Activated CD8-positive, alpha-beta T cell treated with anti-CD3 and anti-CD28 coated beads, Interleukin-2, amount 10 ng/mL, durations not matched to agents 7 days and 5 days (primary cell): Measurements from ENCODE around the gene TRIM60. TPM values are rescaled to one million over a fixed set of nuclear protein-coding genes. Genes with fewer than 3 reads are reported as not detected.
"Not testable (repeated sequence)": the region's sequence is repeated elsewhere in the genome, so short reads cannot be mapped to it uniquely, and the experiment has no call there.

ENCODE experiments used
- ATAC-seq: fragments of 150-1000 bp; cut with Tn5 transposase; one replicate; pipeline ENCODE4 v1.10.0; 2021; ENCODE audit warnings: moderate library complexity
- CTCF ChIA-PET: fragments of 350-600 bp; sonication (Branson Sonifier 250); formaldehyde crosslinking; loops from one replicate; lab custom pipeline; 2021; ENCODE audit warnings: antibody characterized with exemption; lab: Charles Lee
- POLR2A ChIA-PET: fragments of 350-600 bp; sonication (Branson Sonifier 250); formaldehyde crosslinking; loops from one replicate; lab custom pipeline; 2021; ENCODE audit warnings: antibody characterized with exemption; lab: Charles Lee
- DNase-seq: peaks from one replicate; pipeline ENCODE4 v3.0.0-alpha.2; 2020
- H3K27ac Mint-ChIP-seq: one replicate; pipeline ENCODE4 v1.8.0; 2021; ENCODE audit warnings: mild to moderate bottlenecking, mixed read lengths
- H3K27me3 Mint-ChIP-seq: one replicate; pipeline ENCODE4 v1.8.0; 2021; ENCODE audit warnings: low read depth, mixed read lengths
- H3K36me3 Mint-ChIP-seq: one replicate; pipeline ENCODE4 v1.8.0; 2021; ENCODE audit warnings: low read depth, mixed read lengths
- H3K4me1 Mint-ChIP-seq: one replicate; pipeline ENCODE4 v1.8.0; 2021; ENCODE audit warnings: low read depth, mixed read lengths
- H3K4me3 Mint-ChIP-seq: one replicate; pipeline ENCODE4 v1.8.0; 2021; ENCODE audit warnings: mild to moderate bottlenecking, mixed read lengths
- H3K9me3 Mint-ChIP-seq: one replicate; pipeline ENCODE4 v1.8.0; 2022; ENCODE audit warnings: mixed read lengths; ENCODE audit not compliant: insufficient read depth
- total RNA-seq, 2 experiments: library from RNA; stranded (reverse); gene quantifications; one replicate each; pipeline ENCODE4 v1.2.3, GENCODE V29; 2021

The TRIM60 gene
- total RNA-seq, 2 experiments from 2014 or later: not detected

GRCh38 chr4:165010487-165010886 is 21.3 kb upstream of the TRIM60 start:
- Mint-ChIP-seq H3K4me1 (peaks cover 14% of the 10 kb centered on the region), H3K27me3 (peaks cover 58% of the 10 kb centered on the region), H3K4me3 (no peak overlapping the region), H3K27ac (no peak overlapping the region), H3K36me3 (no peaks in the 10 kb centered on the region), H3K9me3 (no peaks in the 10 kb centered on the region)
- POLR2A ChIA-PET: no interaction called here
- CTCF ChIA-PET: no interaction called here
- DNase-seq: no peak
- no peak for ATAC-seq

- Mint-ChIP-seq H3K4me1 (peaks cover 14% of the 10 kb centered on the region), H3K36me3 (no peaks in the 10 kb centered on the region), H3K27me3 (peaks cover 57% of the 10 kb centered on the region), H3K9me3 (no peaks in the 10 kb centered on the region), H3K4me3 (no peak overlapping the region), H3K27ac (no peak overlapping the region)
- CTCF ChIA-PET: no interaction called here
- no peak for ATAC-seq
- POLR2A ChIA-PET: no interaction called here
- no peak for DNase-seq
Measured at GRCh38 chr4:165010991-165011390, 20.8 kb upstream of the TRIM60 start.

DNA sequence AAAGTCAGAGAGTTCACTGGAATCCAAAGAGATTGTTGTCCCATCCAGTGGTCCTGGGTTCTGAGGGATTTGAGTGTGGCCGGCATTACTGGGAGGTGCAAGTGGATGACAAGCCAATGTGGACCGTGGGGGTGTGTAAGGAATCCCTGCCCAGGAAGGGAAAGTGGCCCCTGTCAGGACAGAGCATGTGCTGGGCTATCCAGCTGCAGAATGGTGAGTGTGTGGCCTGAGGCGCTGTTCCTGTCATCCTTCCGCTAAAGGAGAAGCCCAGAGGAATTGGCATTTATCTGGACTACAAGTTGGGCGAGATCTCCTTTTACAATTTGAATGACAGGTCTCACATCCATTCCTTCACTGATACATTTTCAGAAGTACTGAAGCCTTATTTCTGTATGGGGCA is 20.4 kb upstream of the TRIM60 start:
- Mint-ChIP-seq H3K27me3 (peaks cover 56% of the 10 kb centered on the region), H3K9me3 (no peaks in the 10 kb centered on the region), H3K36me3 (no peaks in the 10 kb centered on the region), H3K4me3 (no peak overlapping the region), H3K4me1 (peaks cover 14% of the 10 kb centered on the region), H3K27ac (no peak overlapping the region)
- ATAC-seq: no peak
- DNase-seq: no peak
- CTCF ChIA-PET: no interaction called here
- POLR2A ChIA-PET: no interaction called here

- H3K9me3 Mint-ChIP-seq: no peaks in the 10 kb centered on the region
- no peak overlapping the region for H3K4me3 Mint-ChIP-seq
- peaks cover 14% of the 10 kb centered on the region for H3K4me1 Mint-ChIP-seq
- H3K27me3 Mint-ChIP-seq: peaks cover 48% of the 10 kb centered on the region
- CTCF ChIA-PET: no interaction called here
- H3K36me3 Mint-ChIP-seq: no peaks in the 10 kb centered on the region
- no peak overlapping the region for H3K27ac Mint-ChIP-seq
- POLR2A ChIA-PET: no interaction called here
- ATAC-seq (no peak), DNase-seq (no peak)
Measured at GRCh38 chr4:165013691-165014090, 18.1 kb upstream of the TRIM60 start.

DNA sequence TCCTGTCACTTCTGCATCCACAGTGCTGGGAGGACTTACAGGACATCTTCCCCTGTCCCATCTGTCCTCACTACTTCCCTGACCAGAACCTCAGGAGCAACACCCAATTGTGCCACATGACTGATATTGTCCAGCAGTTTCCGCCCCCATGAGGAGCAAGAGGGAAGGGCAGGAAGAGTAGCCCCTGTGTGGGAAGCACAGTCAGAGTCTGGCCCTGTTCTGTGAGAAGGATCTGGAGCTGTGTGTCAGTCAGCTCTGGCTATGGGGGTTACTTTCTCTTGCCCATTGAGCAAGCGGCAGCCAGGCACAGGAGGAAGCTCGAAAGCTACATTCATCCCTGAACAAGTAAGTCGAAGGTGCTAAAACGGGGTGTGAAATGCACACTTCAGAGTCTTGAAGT is 14.8 kb upstream of the TRIM60 start:
- H3K4me3 Mint-ChIP-seq: no peak overlapping the region
- peaks cover 31% of the 10 kb centered on the region for H3K27me3 Mint-ChIP-seq
- no peaks in the 10 kb centered on the region for H3K36me3 Mint-ChIP-seq
- no peaks in the 10 kb centered on the region for H3K9me3 Mint-ChIP-seq
- DNase-seq (no peak), ATAC-seq (no peak)
- POLR2A ChIA-PET: no interaction called here
- no peak overlapping the region for H3K27ac Mint-ChIP-seq
- H3K4me1 Mint-ChIP-seq: no peaks in the 10 kb centered on the region
- CTCF ChIA-PET: no interaction called here

GRCh38 chr4:165019995-165020394 is 11.8 kb upstream of the TRIM60 start:
- H3K36me3 Mint-ChIP-seq, H3K4me3 Mint-ChIP-seq, H3K27ac Mint-ChIP-seq, ATAC-seq, H3K4me1 Mint-ChIP-seq, DNase-seq, POLR2A ChIA-PET, H3K9me3 Mint-ChIP-seq, CTCF ChIA-PET: not testable (repeated sequence)
- H3K27me3 Mint-ChIP-seq: peaks cover 17% of the 10 kb centered on the region

- CTCF ChIA-PET, ATAC-seq: not testable (repeated sequence)
Measured at GRCh38 chr4:165025782-165026181, 6.0 kb upstream of the TRIM60 start.

DNA sequence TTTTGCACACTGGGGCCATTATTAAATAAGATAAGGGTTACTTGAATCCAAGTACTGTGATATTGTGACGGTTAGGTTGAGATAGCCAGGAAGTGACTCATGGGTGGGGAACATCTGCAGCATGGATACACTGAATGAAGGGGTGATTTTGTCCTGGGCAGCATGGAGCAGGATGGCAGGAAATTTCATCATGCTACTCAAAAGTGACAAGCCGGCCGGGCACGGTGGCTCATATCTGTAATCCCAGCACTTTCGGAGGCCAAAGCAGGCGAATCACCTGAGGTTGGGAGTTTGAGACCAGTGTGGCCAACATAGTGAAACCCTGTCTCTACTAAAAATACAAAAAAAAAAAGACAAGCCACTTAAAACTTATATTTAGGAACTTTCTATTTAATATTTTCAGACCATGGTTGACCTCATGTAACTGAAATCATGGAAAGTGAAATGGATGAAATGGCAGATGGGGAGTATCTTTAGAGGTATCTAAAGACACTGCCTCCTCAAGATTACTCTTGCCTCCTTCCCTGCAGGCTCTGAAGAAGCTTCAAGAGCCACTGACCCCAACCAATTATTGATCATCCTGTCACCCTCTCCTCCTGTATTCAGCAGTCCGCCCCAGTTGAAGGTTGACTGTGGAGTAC is 3.9 kb upstream of the TRIM60 start:
- peaks cover 2% of the 10 kb centered on the region for H3K27me3 Mint-ChIP-seq
- DNase-seq: no peak
- no peaks in the 10 kb centered on the region for H3K9me3 Mint-ChIP-seq
- ChIA-PET POLR2A (no interaction called here), CTCF (no interaction called here)
- H3K36me3 Mint-ChIP-seq: no peaks in the 10 kb centered on the region
- ATAC-seq: no peak
- H3K4me3 Mint-ChIP-seq: no peak overlapping the region
- no peak overlapping the region for H3K27ac Mint-ChIP-seq
- H3K4me1 Mint-ChIP-seq: no peaks in the 10 kb centered on the region

More at GRCh38 chr4:165025782-165026181, 6.0 kb upstream of the TRIM60 start:
- H3K27ac Mint-ChIP-seq, H3K27me3 Mint-ChIP-seq, H3K4me1 Mint-ChIP-seq, H3K36me3 Mint-ChIP-seq, H3K4me3 Mint-ChIP-seq, POLR2A ChIA-PET, H3K9me3 Mint-ChIP-seq, DNase-seq: not testable (repeated sequence)

GRCh38 chr4:165048170-165048569 is 16.4 kb downstream of the TRIM60 start:
- no peak overlapping the region for H3K27ac Mint-ChIP-seq
- H3K4me3 Mint-ChIP-seq: no peak overlapping the region
- CTCF ChIA-PET: no interaction called here

GRCh38 chr4:165052627-165053026 is 20.8 kb downstream of the TRIM60 start:
- CTCF ChIA-PET: no interaction called here
- no peak for ATAC-seq
- H3K27me3 Mint-ChIP-seq: no peaks in the 10 kb centered on the region
- H3K9me3 Mint-ChIP-seq: no peaks in the 10 kb centered on the region
- POLR2A ChIA-PET: no interaction called here
- no peak overlapping the region for H3K4me3 Mint-ChIP-seq
- H3K27ac Mint-ChIP-seq: no peak overlapping the region
- no peaks in the 10 kb centered on the region for H3K36me3 Mint-ChIP-seq
- no peaks in the 10 kb centered on the region for H3K4me1 Mint-ChIP-seq
- DNase-seq: no peak

More at GRCh38 chr4:165048170-165048569, 16.4 kb downstream of the TRIM60 start:
- POLR2A ChIA-PET: no interaction called here
- Mint-ChIP-seq H3K36me3 (no peaks in the 10 kb centered on the region), H3K27me3 (peaks cover 3% of the 10 kb centered on the region), H3K9me3 (no peaks in the 10 kb centered on the region), H3K4me1 (no peaks in the 10 kb centered on the region)
- DNase-seq: no peak
- ATAC-seq: no peak

DNA sequence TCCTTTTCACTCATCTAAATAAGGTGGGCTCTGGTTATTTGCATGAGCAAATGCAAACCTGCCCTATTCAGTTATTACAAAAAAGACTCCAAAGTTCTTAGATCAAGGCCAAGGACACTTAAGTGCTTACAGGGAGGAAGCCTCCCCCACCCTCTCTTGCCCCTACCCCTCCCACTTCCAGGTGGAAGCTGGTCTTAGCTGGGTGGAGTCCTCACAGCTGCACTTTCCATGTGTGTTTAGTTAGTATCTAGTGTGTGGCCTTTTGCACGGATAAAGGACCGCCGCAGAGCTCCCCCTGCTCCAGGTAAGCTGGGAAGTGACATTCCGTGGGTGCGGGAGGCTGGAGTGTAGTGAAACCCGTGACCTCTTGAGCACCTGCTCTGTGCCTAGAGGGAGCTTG is 21.8 kb downstream of the TRIM60 start, which contains the start of gene TRIM75:
TRIM75 (plus strand) TSS at position 222 of the 400 bp plus-strand sequence. CDS start 5,282 bp downstream, outside the sequence.
- no peak within 1 kb of the TSS for H3K27ac Mint-ChIP-seq
- no peaks in the 10 kb centered on the region for H3K9me3 Mint-ChIP-seq
- no peaks in the 10 kb centered on the region for H3K36me3 Mint-ChIP-seq
- H3K27me3 Mint-ChIP-seq: no peaks in the 10 kb centered on the region
- ChIA-PET CTCF (no interaction called here), POLR2A (no interaction called here)
- no peaks in the 10 kb centered on the region for H3K4me1 Mint-ChIP-seq
- DNase-seq: no peak
- H3K4me3 Mint-ChIP-seq: no peak within 1 kb of the TSS
- ATAC-seq: no peak

GRCh38 chr4:165055601-165056000 is 23.8 kb downstream of the TRIM60 start:
- ATAC-seq: no peak
- H3K4me3 Mint-ChIP-seq: no peak overlapping the region
- POLR2A ChIA-PET: no interaction called here
- no peak for DNase-seq
- no peaks in the 10 kb centered on the region for H3K9me3 Mint-ChIP-seq
- CTCF ChIA-PET: no interaction called here
- H3K36me3 Mint-ChIP-seq: no peaks in the 10 kb centered on the region
- H3K4me1 Mint-ChIP-seq: no peaks in the 10 kb centered on the region
- H3K27ac Mint-ChIP-seq: no peak overlapping the region
- no peaks in the 10 kb centered on the region for H3K27me3 Mint-ChIP-seq

- H3K27me3 Mint-ChIP-seq: no peaks in the 10 kb centered on the region
- DNase-seq: no peak
- no peak overlapping the region for H3K27ac Mint-ChIP-seq
- no peak for ATAC-seq
- H3K36me3 Mint-ChIP-seq: no peaks in the 10 kb centered on the region
- H3K9me3 Mint-ChIP-seq: no peaks in the 10 kb centered on the region
- ChIA-PET POLR2A (no interaction called here), CTCF (no interaction called here)
- no peak overlapping the region for H3K4me3 Mint-ChIP-seq
- no peaks in the 10 kb centered on the region for H3K4me1 Mint-ChIP-seq
Measured at GRCh38 chr4:165058666-165059065, 26.9 kb downstream of the TRIM60 start.
